Breast epithelium (tissue), 4 donors: Measurements from ENCODE around the gene GRM2. TPM values are rescaled to one million over a fixed set of nuclear protein-coding genes. Genes with fewer than 3 reads are reported as not detected.

Source experiments
- DNase-seq, 2 donors: peaks; one replicate each; pipeline ENCODE4 v3.0.0-alpha.2; 2019; ENCODE audit warnings: low spot score in 2 of 2
- H3K27ac ChIP-seq, 2 donors: fragments of 200-600 bp; sonication (generic) in 1 of 2; one replicate each; pipeline ENCODE4 v1.5.1; 2016 to 2019; ENCODE audit warnings: mild to moderate bottlenecking in 1 of 2
- H3K27me3 ChIP-seq, 2 donors: fragments of 200-600 bp; sonication (generic) in 1 of 2; one replicate each; pipeline versions ENCODE4 v1.5.1 to v1.6.0; 2017 to 2019; ENCODE audit warnings: control low read depth in 1 of 2, mild to moderate bottlenecking in 1 of 2
- H3K36me3 ChIP-seq: fragments of 200-600 bp; one replicate; pipeline ENCODE4 v1.5.1; 2019
- H3K4me1 ChIP-seq, 2 donors: fragments of 200-600 bp; sonication (generic); one replicate each; pipeline ENCODE4 v1.5.1; 2016 to 2019; ENCODE audit warnings: control low read depth in 1 of 2
- H3K4me3 ChIP-seq, 3 donors: fragments of 200-600 bp; sonication (generic); 1 replicate in 2 of 3; 2 replicates in 1 of 3; pipeline ENCODE4 v1.5.1; 2016 to 2019; ENCODE audit warnings: mild to moderate bottlenecking in 3 of 3, moderate library complexity in 2 of 3
- H3K9me3 ChIP-seq, 2 donors: fragments of 200-600 bp; sonication (generic) in 1 of 2; one replicate each; pipeline ENCODE4 v1.5.1; 2016 to 2019; ENCODE audit warnings: control low read depth in 1 of 2
- POLR2A ChIP-seq: fragments of 450-650 bp; IDR thresholded peaks from one replicate; pipeline ENCODE4 v1.6.1; 2016; ENCODE audit warnings: antibody characterized with exemption, mild to moderate bottlenecking, moderate library complexity
- POLR2AphosphoS5 ChIP-seq, 3 donors: sonication (generic); formaldehyde crosslinking; IDR thresholded peaks; one replicate each; pipeline ENCODE4 v1.6.1; 2017; ENCODE audit warnings: antibody characterized with exemption in 3 of 3
- intact Hi-C: fragments of 100-400 bp; cut with DNase I; formaldehyde crosslinking; loops from one replicate; pipeline ENCODE4 v1.15.1; 2023; ENCODE audit warnings: low total_unique reads
- total RNA-seq, 3 donors: library from RNA; depleted of rRNA; stranded (reverse); fragments of >200 nt; gene quantifications; one replicate each; pipeline ENCODE4 v1.1.0, GENCODE V29; 2016
- TF ChIP-seq, protein P1 (sequence below), 3 donors: fragments of 450-650 bp; IDR thresholded peaks; one replicate each; pipeline ENCODE4 v1.5.1; 2016 to 2017; ENCODE audit warnings: antibody characterized with exemption in 3 of 3, mild to moderate bottlenecking in 3 of 3, moderate library complexity in 3 of 3

The GRM2 gene
- total RNA-seq, 3 donors from 2014 or later: 1.3 TPM; not detected in 2

DNA sequence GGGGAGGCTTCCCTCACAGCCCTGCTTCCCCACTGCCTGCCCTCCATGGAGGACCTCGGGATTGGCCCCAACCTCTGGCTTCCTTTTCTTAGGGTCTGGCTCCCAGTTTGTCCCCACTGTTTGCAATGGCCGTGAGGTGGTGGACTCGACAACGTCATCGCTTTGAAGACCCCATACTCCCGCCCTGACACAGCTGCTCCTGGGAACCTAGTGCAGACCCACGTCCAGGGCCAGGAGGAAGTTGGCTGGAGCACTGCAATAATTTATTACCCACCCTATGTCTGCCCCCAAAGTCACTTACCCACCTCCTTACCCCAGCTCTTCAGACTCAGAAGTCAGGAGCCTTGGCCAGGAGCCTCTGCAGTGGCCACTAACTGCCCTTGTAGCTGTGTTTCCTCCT lies 11.1 kb downstream of the GRM2 start:
- TF ChIP-seq, protein P1, sequence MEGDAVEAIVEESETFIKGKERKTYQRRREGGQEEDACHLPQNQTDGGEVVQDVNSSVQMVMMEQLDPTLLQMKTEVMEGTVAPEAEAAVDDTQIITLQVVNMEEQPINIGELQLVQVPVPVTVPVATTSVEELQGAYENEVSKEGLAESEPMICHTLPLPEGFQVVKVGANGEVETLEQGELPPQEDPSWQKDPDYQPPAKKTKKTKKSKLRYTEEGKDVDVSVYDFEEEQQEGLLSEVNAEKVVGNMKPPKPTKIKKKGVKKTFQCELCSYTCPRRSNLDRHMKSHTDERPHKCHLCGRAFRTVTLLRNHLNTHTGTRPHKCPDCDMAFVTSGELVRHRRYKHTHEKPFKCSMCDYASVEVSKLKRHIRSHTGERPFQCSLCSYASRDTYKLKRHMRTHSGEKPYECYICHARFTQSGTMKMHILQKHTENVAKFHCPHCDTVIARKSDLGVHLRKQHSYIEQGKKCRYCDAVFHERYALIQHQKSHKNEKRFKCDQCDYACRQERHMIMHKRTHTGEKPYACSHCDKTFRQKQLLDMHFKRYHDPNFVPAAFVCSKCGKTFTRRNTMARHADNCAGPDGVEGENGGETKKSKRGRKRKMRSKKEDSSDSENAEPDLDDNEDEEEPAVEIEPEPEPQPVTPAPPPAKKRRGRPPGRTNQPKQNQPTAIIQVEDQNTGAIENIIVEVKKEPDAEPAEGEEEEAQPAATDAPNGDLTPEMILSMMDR (IDR thresholded peaks at IDR 0.05): no peak
- TF ChIP-seq POLR2A (no peak), POLR2AphosphoS5 (IDR thresholded peaks at IDR 0.05) (no peak)
- DNase-seq: no peak
- no peaks in the 10 kb centered on the region for H3K4me1 ChIP-seq
- no peak overlapping the region for H3K27ac ChIP-seq
- no peaks in the 10 kb centered on the region for H3K36me3 ChIP-seq
- intact Hi-C loops: no loop called here
- H3K4me3 ChIP-seq: no peak overlapping the region
- H3K27me3 ChIP-seq: no peaks in the 10 kb centered on the region
- no peaks in the 10 kb centered on the region for H3K9me3 ChIP-seq

DNA sequence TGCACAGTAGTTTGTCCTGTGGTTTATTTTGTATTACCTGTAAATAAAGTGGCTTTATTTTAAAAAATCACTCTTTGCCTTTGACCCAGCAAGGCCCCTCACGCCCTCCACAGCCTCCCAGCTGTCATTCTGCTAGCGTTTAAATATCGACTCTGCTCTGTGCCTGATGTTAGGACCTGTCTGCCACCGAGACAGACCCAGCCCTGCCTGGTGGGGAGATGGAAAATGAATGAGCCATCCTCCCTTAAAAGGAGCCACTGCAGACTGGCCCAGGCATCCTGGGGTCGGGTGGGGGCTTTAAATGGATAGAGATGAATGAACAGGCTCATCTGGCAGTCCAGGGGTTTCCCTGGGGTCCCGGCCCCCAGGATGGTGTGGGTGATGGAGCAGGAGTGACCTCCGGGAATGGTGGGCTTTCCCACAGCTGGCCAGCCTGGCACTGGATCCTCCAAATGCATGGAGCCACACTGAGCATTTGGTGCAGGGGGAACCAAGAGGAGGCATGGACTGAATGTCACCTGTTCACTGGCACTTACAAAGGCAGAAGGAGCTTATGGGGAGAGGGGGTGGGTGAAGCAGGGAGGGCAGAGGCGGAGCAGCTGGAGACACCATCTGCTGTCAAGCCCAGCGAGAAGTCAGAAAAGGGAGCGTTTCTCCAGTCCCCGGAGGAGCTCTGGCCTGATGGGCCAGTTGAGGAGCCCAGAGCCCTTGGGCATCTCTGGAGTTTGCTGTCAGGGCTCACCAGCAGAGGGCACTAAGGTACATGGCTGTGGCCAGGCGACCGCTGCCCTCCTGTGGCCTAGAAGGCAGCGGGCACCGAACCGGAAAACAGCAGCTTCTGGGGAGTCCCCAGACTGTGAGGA lies 11.9 kb downstream of the GRM2 start:
- H3K9me3 ChIP-seq: no peaks in the 10 kb centered on the region
- H3K4me3 ChIP-seq: no peak overlapping the region
- H3K27me3 ChIP-seq: no peaks in the 10 kb centered on the region
- TF ChIP-seq POLR2A: no peak
- TF ChIP-seq, protein P1 (IDR thresholded peaks at IDR 0.05): peak in 2 of 3 donors; percentile 16 to 37
- DNase-seq: no peak
- intact Hi-C loops: no loop called here
- no peak overlapping the region for H3K27ac ChIP-seq
- no peaks in the 10 kb centered on the region for H3K36me3 ChIP-seq
- H3K4me1 ChIP-seq: no peaks in the 10 kb centered on the region

DNA sequence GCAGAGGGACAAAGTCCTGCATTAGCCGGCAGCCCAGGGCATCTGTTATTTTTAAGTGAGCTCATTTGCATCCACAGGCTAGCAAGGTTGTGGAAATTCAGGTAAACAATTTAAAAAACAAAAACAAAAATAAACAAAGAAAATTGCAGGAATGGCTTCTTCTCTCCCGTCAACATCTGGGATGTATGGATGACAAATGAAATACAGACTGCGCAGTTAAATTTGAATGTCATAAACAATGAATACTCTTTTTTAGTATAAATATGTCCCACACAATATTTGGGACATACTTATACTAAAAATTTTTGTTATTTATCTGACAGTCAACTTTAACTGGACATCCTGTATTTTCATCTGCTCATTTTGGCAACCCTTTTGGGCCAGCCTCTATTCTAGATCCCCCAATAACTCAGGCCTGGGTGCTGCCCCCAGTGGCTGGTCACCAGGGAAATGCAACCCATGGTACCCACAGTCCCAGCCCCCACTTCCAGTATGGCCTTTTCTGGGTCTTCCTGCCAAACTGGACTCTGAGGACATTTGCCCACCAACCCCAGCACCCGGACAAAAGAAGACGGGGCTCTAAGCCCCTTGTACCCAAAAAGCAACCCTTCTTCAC lies 12.7 kb downstream of the GRM2 start:
- Histone ChIP-seq H3K4me3 (no peak overlapping the region), H3K4me1 (no peaks in the 10 kb centered on the region), H3K36me3 (no peaks in the 10 kb centered on the region), H3K27ac (no peak overlapping the region), H3K9me3 (no peaks in the 10 kb centered on the region), H3K27me3 (no peaks in the 10 kb centered on the region)
- no peak for DNase-seq
- intact Hi-C loops: no loop called here
- no peak for TF ChIP-seq POLR2AphosphoS5 (IDR thresholded peaks at IDR 0.05)
- TF ChIP-seq, protein P1 (IDR thresholded peaks at IDR 0.05): no peak
- TF ChIP-seq POLR2A: no peak

DNA sequence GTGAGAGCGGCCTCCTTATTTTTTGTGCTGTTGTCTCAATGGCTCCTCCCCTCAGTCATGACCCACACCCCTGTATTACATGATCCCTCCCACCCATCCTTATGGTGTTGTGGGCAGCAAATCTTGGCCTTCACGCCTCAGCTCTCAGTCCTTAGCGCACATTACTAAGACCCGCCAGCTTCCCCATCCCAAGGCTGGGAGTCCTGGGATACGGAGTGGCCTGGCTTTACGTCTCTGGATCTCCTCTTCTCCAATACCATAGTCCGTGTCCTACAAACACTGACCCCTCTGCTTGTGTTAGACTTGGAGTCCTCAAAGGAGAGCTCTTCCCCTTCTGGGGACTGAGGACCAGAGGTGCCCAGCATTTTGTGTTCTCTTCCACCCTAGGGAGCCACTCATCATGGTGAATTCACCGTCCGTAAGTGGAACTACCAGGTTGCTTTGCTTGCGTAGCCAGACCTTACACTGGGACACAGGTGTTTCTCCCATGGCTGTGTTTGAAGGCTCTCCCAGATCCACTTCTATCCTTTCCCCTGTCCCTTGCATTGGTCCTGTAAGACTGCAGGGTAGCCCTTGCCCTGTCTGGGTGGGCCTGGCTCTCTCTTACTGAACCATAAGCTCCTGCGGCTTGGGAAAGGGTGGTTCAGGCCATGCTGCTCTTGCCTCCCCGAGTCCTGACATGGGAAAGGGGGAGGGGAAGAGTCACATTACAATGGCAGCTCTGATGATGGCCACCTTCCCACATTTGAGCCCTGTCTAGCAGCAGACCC lies 13.6 kb downstream of the GRM2 start:
- TF ChIP-seq POLR2A (no peak), POLR2AphosphoS5 (IDR thresholded peaks at IDR 0.05) (no peak)
- TF ChIP-seq, protein P1 (IDR thresholded peaks at IDR 0.05): no peak
- Histone ChIP-seq H3K4me1 (no peaks in the 10 kb centered on the region), H3K36me3 (no peaks in the 10 kb centered on the region), H3K4me3 (no peak overlapping the region), H3K27me3 (no peaks in the 10 kb centered on the region), H3K27ac (no peak overlapping the region), H3K9me3 (no peaks in the 10 kb centered on the region)
- DNase-seq: no peak
- intact Hi-C loops: no loop called here
